ENCODE data around the gene MYD88.
"Not testable (repeated sequence)": the region's sequence is repeated elsewhere in the genome, so short reads cannot be mapped to it uniquely, and the experiment has no call there.

Gene MYD88

DNA sequence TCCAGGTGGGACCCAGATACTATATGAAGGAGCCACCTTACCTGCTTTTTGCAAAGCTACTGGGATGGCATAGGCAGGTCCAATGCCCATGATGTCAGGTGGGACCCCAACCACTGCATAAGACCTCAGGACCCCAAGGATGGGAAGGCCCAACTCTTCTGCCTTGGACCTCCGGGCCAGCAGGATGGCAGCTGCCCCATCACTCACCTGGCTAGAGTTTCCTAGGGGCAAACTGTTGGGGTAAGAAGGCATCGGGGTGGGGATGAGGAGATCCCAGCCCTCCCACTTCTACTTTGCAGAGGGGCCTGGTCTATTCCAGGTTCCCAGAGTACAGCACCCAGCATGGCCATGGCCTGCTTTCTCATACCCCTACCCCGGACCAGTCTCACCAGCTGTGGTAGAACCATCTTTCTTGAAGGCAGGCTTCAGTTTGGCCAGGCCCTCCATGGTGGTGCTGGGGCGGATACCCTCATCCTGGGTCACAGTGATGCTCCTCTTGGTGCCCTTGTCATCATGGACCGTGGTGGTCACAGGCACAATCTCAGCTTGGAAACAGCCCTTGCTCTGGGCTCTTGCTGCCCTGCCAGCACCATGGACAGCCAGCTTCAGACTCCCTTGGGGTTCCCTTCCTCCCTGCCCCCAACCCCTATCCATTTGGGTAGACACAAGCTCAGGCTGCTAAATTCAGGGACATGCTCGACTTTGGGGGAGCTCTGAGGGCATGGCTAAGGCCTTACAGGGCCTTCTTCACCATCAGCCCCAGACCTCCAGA is 12.2 kb upstream of the MYD88 start:
- DNase-seq, result no peak

- DNase-seq, result no peak
Measured at GRCh38 chr3:38127611-38128302, 10.7 kb upstream of the MYD88 start.

GRCh38 chr3:38128303-38128655 is 10.2 kb upstream of the MYD88 start:
- no peak for DNase-seq

DNA sequence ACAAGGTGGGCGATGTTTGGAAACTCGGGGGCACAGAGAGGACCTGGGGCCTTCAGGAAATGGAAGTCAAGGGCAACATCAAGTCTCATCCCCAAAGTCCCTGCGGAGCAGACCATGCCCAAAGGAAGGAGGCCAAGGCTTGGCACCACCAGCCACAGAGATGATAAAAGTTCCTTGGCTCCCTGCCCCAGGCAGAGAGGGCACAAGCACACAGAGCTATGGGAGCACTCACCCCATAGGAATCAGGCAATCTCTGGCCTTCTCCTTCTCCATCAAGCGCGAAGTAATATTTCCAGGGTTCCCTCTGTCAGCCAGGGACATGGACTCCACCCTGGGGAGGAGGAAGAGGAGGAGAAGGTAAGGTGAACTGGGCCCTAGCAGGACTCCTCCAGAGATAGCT is 9.4 kb upstream of the MYD88 start:
- DNase-seq, result no peak

DNA sequence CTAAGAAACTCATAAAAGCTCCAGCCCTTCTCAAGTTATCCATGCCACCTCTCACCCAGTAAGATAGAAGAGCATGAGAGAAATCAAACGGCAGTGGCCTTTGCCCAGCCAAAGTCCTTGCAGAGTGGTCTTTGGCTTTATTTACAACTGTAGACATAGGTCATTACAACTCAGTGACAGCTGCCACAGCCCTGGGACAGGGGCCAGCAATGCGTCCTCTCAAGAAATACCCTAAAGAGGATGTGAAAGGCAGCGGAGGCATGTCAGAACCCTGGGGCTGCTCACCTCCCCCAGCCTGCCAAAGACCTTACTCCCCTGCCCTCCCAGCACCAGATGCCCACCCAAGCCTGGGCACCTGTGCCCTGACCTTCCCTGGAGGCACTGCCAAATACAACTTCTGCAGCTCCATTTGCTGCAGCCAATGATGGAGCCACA is 7.8 kb upstream of the MYD88 start:
- no peak for DNase-seq

GRCh38 chr3:38131621-38132369 is 6.7 kb upstream of the MYD88 start:
- DNase-seq, result peak; percentile 37

GRCh38 chr3:38133209-38133556 is 5.3 kb upstream of the MYD88 start:
- no peak for DNase-seq

DNA sequence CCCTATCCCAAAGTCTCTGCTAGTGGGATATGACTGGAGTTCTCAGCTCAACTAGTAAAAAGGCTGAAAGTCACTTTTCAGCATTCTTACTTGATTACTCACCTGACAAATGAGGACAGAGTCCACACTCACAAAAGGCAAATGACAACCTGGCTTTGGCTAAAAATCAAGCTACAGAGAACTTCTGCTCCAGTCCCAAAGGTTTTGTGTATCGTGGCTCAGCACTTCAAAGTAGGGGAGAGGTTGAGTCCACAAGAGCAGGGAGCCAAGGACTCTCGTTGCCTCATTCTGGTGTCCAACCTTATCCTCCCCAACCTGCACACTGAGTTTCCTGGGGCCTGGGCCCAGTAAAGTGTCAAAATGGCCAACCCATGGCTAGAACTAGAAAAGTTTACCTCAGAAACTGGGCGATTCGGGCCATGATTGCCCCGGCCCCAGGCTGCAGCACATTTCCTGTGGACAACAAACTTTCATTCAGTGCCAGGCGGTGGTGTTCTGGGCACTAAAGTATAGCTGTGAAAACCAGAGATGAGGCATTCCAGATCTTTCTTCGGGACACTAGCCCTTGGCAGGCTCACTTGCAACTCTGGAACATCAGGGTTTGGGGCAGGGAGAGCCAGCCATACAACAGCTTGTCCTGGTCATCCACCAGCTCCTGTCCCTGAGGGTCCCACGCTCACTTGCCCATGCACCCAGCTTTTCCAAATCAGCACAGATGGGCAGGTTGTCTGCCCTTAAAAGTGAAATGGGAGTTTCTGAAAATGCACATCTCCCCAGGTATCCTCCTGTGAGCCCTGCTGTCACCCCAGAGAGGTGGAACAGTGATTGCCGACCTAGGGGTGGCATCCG is 4.7 kb upstream of the MYD88 start:
- DNase-seq, result no peak

- DNase-seq, result not testable (repeated sequence)
Measured at GRCh38 chr3:38134517-38135143, 3.8 kb upstream of the MYD88 start.

- not testable (repeated sequence) for DNase-seq
Measured at GRCh38 chr3:38135621-38136277, 2.7 kb upstream of the MYD88 start.

DNA sequence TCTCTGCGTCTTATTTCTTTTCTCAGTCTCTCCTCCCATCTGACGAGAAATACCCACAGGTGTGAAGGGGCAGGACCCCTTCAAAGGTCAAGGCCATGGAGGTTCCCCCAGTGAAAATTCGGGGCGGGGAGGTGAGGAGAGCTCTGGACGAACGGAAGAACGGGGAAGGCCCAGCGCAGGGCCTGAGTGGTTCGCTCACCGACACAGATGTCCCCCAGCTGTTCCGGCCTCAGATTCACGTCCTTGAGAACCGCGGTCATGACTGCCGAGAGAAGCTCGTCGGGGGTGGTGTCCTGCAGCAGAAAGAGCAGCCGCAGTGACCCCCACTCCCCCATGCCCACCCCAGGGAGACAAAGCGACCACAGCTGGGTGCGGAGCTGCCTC is 2.1 kb upstream of the MYD88 start:
- no peak for DNase-seq

GRCh38 chr3:38136777-38137614 is 1.5 kb upstream of the MYD88 start, which contains the start of gene ACAA1:
Gene ACAA1 (minus strand): TSS chr3:38137127. CDS start chr3:38137035, 92 bp downstream.
- peak; percentile 99 for DNase-seq

DNA sequence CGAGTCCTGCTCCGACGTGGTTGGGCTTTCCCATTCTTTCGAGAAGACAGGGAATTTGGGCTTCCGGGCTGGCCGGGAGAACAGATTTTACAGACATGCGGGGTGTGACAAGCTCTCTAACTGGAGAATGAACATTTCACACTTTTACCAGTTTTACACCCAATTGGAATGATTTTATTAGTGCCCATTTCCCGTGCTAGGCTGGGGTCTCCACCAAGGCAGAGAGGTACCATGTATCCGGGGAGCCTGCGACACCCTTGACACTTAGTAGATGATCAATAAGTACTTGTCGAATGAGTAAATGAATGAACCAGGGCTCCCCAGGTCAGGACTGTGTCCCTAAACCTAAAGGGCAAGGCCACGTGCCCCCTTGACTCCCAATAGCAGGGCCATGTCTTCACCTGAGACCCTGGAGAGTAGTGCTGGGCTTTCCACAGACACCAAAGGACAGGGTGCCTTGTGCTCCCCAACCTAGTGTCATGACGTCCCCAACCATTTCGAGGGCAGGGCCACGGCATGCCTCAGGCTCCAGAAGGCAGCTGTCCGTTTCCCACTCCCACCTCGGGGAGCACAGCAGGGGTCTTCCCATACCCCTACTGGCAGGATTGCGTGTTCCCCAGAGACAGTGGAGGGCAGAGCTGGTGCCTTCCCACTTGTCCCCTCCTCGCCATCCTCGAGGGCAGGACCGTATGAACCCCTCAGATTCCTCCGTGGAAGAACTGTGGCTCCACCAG is 679 bp upstream of the MYD88 start:
- DNase-seq, result peak; percentile 85

DNA sequence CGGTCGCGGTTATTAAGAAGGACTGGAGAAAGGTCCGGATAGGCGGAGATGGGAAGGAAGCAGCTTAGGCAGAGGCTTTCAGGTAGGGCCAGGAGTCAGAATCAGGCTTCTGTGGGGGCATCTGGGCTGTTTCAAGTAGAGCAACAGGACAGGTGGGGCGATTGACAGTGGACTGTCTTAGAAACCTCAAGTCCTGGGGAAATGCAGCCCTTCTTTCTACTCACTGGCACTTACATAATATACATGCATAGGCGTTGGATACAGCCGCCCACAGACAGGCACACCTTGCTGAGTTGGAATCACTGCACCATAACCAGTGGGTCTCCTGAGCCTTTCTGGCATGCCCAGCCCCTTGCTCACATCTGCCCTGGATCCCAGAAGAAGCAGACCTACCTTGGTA is 730 bp downstream of the MYD88 start:
- DNase-seq, result no peak

- no peak for DNase-seq
Measured at GRCh38 chr3:38139652-38140051, 1.2 kb downstream of the MYD88 start.

GRCh38 chr3:38140326-38141172 is 2.1 kb downstream of the MYD88 start:
- DNase-seq, result no peak

GRCh38 chr3:38141173-38141951 is 2.9 kb downstream of the MYD88 start:
- no peak for DNase-seq

DNA sequence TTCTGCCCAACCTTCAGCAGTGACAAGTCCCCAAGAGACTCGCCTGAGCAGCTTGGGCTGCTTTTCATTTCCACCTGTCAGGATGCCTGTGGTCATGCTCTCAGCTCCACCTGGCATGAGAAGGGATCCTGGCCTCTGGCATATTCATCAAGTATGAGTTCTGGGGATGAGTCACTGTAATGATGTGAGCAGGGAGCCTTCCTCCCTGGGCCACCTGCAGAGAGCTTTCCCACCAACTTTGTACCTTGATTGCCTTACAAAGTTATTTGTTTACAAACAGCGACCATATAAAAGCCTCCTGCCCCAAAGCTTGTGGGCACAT is 3.5 kb downstream of the MYD88 start:
- DNase-seq, result no peak
